ENCODE data around the gene KRTAP1-1.
"Not testable (repeated sequence)": the region's sequence is repeated elsewhere in the genome, so short reads cannot be mapped to it uniquely, and the experiment has no call there.

KRTAP1-1 gene

GRCh38 chr17:41063449-41063848, 22.2 kb upstream of the KRTAP1-1 start:
- peaks cover 8% of the 10 kb centered on the region for H3K27me3 Mint-ChIP-seq (ENCODE audit: low read depth)
- TF ChIP-seq CTCF (IDR thresholded peaks at IDR 0.05; ENCODE audit: unreplicated experiment in 3 of 3): no peak
- H3K4me3 Mint-ChIP-seq: no peak overlapping the region
- no peaks in the 10 kb centered on the region for H3K9me3 Mint-ChIP-seq
- H3K36me3 Mint-ChIP-seq (ENCODE audit: low read depth): no peaks in the 10 kb centered on the region
- no peaks in the 10 kb centered on the region for H3K4me1 Mint-ChIP-seq
- no peak overlapping the region for H3K27ac Mint-ChIP-seq

GRCh38 chr17:41061964-41062363, 20.7 kb upstream of the KRTAP1-1 start:
- Mint-ChIP-seq H3K9me3 (no peaks in the 10 kb centered on the region), H3K4me1 (no peaks in the 10 kb centered on the region), H3K27me3 (ENCODE audit: low read depth) (peaks cover 7% of the 10 kb centered on the region), H3K27ac (no peak overlapping the region), H3K4me3 (no peak overlapping the region), H3K36me3 (ENCODE audit: low read depth) (no peaks in the 10 kb centered on the region)
- TF ChIP-seq CTCF (IDR thresholded peaks at IDR 0.05; ENCODE audit: unreplicated experiment in 3 of 3): no peak

- no peak for TF ChIP-seq CTCF (IDR thresholded peaks at IDR 0.05; ENCODE audit: unreplicated experiment in 3 of 3)
- Mint-ChIP-seq H3K4me3 (no peak within 1 kb of the TSS), H3K36me3 (ENCODE audit: low read depth) (no peaks in the 10 kb centered on the region), H3K27me3 (ENCODE audit: low read depth) (peaks cover 7% of the 10 kb centered on the region), H3K27ac (no peak within 1 kb of the TSS), H3K4me1 (no peaks in the 10 kb centered on the region), H3K9me3 (no peaks in the 10 kb centered on the region)
Observed at GRCh38 chr17:41060052-41060604, 18.9 kb upstream of the KRTAP1-1 start, which contains the start of gene KRTAP2-3. TSS of gene KRTAP2-3 (minus strand) at chr17:41060114. CDS start at chr17:41060050, 64 bp downstream.

GRCh38 chr17:41059276-41060051, 18.2 kb upstream of the KRTAP1-1 start:
- not testable (repeated sequence) for H3K4me3 Mint-ChIP-seq; H3K27me3 Mint-ChIP-seq (ENCODE audit: low read depth); H3K27ac Mint-ChIP-seq; H3K36me3 Mint-ChIP-seq (ENCODE audit: low read depth); H3K4me1 Mint-ChIP-seq; H3K9me3 Mint-ChIP-seq

GRCh38 chr17:41058741-41059140, 17.5 kb upstream of the KRTAP1-1 start:
- Mint-ChIP-seq H3K27me3 (ENCODE audit: low read depth) (peaks cover 4% of the 10 kb centered on the region), H3K4me1 (no peaks in the 10 kb centered on the region), H3K36me3 (ENCODE audit: low read depth) (peaks cover under 1% of the 10 kb centered on the region), H3K4me3 (no peak overlapping the region), H3K27ac (no peak overlapping the region), H3K9me3 (peaks cover under 1% of the 10 kb centered on the region)
- TF ChIP-seq CTCF (IDR thresholded peaks at IDR 0.05; ENCODE audit: unreplicated experiment in 3 of 3): no peak

DNA sequence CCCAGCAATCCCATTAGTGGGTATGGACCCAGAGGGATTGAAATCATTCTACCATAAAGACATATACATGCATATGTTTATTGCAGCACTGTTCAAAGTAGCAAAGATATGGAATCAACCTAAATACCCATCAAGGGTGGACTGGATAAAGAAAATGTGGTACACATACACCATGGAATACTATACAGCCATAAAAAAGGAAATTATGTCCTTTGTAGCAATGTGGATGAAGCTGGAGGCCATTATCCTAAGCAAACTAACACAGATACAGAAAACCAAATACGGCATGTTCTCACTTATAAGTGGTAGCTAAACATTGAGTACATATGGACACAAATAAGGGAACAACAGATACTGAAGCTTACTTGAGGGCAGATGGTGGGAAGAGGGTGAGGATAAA, 16.3 kb upstream of the KRTAP1-1 start:
- H3K9me3 Mint-ChIP-seq: peaks cover 4% of the 10 kb centered on the region
- no peaks in the 10 kb centered on the region for H3K4me1 Mint-ChIP-seq
- TF ChIP-seq CTCF (IDR thresholded peaks at IDR 0.05; ENCODE audit: unreplicated experiment in 3 of 3): no peak
- H3K27me3 Mint-ChIP-seq (ENCODE audit: low read depth): peaks cover 3% of the 10 kb centered on the region
- peaks cover 4% of the 10 kb centered on the region for H3K36me3 Mint-ChIP-seq (ENCODE audit: low read depth)
- no peak overlapping the region for H3K27ac Mint-ChIP-seq
- no peak overlapping the region for H3K4me3 Mint-ChIP-seq

- not testable (repeated sequence) for H3K27me3 Mint-ChIP-seq (ENCODE audit: low read depth); H3K4me1 Mint-ChIP-seq; H3K36me3 Mint-ChIP-seq (ENCODE audit: low read depth); H3K9me3 Mint-ChIP-seq; H3K4me3 Mint-ChIP-seq
- H3K27ac Mint-ChIP-seq: peak within 1 kb of the TSS in 1 of 3 experiments; percentile 56
Observed at GRCh38 chr17:41055130-41055529, 13.9 kb upstream of the KRTAP1-1 start, which contains the start of gene KRTAP2-2. TSS of gene KRTAP2-2 (minus strand) at chr17:41055230. CDS start at chr17:41055211, 19 bp downstream.

DNA sequence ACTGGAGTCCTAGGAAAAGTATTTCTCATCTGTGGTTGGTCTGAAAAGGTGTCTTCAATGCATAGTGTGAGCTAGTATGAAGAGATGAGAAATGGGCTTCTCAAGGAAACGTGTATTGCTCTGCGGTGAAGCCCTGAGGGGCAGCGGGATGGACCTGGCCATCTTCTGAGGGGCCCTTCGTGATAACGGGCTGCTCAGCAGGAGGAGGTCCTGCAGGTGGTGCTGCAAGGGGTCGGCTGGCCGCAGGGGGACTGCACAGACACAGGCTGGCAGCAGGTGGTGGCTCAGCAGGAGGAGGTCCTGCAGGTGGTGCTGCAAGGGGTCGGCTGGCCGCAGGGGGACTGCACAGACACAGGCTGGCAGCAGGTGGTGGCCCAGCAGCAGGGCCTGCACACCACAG, 13.3 kb upstream of the KRTAP1-1 start:
- H3K9me3 Mint-ChIP-seq; H3K36me3 Mint-ChIP-seq (ENCODE audit: low read depth); H3K4me1 Mint-ChIP-seq; H3K27me3 Mint-ChIP-seq (ENCODE audit: low read depth); H3K4me3 Mint-ChIP-seq: not testable (repeated sequence)
- H3K27ac Mint-ChIP-seq: peak overlapping the region in 1 of 3 experiments; percentile 56

Measured in nephron (organoid).